Measurements from ENCODE around the gene BRD9.
"Not testable (repeated sequence)": the region's sequence is repeated elsewhere in the genome, so short reads cannot be mapped to it uniquely, and the experiment has no call there.

BRD9 gene

GRCh38 chr5:848671-849111, 43.9 kb downstream of the BRD9 start:
- TF ChIP-seq, protein P1, sequence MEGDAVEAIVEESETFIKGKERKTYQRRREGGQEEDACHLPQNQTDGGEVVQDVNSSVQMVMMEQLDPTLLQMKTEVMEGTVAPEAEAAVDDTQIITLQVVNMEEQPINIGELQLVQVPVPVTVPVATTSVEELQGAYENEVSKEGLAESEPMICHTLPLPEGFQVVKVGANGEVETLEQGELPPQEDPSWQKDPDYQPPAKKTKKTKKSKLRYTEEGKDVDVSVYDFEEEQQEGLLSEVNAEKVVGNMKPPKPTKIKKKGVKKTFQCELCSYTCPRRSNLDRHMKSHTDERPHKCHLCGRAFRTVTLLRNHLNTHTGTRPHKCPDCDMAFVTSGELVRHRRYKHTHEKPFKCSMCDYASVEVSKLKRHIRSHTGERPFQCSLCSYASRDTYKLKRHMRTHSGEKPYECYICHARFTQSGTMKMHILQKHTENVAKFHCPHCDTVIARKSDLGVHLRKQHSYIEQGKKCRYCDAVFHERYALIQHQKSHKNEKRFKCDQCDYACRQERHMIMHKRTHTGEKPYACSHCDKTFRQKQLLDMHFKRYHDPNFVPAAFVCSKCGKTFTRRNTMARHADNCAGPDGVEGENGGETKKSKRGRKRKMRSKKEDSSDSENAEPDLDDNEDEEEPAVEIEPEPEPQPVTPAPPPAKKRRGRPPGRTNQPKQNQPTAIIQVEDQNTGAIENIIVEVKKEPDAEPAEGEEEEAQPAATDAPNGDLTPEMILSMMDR (IDR thresholded peaks at IDR 0.05; ENCODE audit: control insufficient read depth, extremely low read depth, insufficient read depth): no peak

GRCh38 chr5:847736-848135, 44.9 kb downstream of the BRD9 start:
- DNase-seq (ENCODE audit: low read depth); H3K4me3 ChIP-seq (ENCODE audit: low read depth, low read length): not testable (repeated sequence)

More at GRCh38 chr5:848671-849111, 43.9 kb downstream of the BRD9 start:
- no peak for DNase-seq (ENCODE audit: low read depth)
- no peak overlapping the region for H3K4me3 ChIP-seq (ENCODE audit: low read depth, low read length)

GRCh38 chr5:847212-847611, 45.4 kb downstream of the BRD9 start:
- DNase-seq (ENCODE audit: low read depth); H3K4me3 ChIP-seq (ENCODE audit: low read depth, low read length): not testable (repeated sequence)

DNA sequence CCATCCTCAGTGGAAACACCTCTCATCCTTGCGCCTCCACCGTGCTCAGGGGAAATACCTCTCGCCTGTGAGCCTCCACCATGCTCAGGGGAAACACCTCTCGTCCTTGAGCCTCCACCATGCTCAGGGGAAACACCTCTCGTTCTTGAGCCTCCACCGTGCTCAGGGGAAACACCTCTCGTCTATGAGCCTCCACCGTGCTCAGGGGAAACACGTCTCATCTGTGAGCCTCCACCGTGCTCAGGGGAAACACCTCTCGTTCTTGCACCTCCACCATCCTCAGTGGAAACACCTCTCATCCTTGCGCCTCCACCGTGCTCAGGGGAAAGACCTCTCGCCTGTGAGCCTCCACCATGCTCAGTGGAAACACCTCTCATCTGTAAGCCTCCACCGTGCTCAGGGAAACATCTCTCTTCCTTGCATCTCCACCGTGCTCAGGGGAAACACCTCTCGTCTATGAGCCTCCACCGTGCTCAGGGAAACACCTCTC, 46.0 kb downstream of the BRD9 start:
- not testable (repeated sequence) for DNase-seq (ENCODE audit: low read depth); H3K4me3 ChIP-seq (ENCODE audit: low read depth, low read length)

DNA sequence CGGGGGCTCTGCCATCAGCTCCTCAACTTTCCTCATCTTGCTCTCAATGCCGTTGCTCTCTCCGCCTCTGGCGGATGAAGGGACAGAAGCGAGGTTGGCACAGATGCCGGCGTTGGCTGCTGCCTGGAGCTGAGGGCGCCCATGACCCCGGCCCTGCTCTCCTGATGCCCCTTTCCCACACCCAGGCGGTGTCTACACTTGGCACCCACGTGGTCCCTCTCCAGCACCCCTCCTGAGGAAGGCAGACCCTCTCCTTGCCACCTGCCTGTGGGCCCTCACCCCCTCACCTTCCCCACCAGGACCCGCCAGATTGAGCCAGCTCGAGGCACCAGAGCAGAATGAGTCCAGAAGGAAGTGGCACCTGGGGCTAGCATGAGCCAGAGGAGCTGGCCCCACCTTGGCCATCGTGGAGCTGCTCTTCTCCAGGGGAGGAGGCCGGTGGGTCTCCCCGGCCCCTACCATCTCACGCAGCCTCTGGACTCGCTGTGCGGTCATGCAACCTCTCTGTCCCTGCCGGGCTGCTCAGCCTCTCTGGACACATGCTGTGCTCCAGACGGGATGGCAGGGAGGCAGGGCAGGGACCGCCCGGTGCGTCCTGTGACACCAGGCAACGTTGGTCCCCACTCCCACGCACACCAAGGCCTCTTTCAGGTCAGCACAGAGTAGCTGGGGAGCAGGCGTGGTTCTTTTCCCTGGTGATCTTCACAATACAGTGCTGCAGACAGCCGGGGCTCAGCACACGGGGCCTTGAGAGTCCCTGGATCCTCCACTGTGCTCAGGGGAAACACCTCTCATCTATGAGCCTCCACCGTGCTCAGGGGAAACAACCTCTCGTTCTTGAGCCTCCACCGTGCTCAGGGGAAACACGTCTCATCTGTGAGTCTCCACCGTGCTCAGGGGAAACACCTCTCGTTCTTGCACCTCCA, 46.7 kb downstream of the BRD9 start:
- H3K4me3 ChIP-seq (ENCODE audit: low read depth, low read length); DNase-seq (ENCODE audit: low read depth): not testable (repeated sequence)

DNA sequence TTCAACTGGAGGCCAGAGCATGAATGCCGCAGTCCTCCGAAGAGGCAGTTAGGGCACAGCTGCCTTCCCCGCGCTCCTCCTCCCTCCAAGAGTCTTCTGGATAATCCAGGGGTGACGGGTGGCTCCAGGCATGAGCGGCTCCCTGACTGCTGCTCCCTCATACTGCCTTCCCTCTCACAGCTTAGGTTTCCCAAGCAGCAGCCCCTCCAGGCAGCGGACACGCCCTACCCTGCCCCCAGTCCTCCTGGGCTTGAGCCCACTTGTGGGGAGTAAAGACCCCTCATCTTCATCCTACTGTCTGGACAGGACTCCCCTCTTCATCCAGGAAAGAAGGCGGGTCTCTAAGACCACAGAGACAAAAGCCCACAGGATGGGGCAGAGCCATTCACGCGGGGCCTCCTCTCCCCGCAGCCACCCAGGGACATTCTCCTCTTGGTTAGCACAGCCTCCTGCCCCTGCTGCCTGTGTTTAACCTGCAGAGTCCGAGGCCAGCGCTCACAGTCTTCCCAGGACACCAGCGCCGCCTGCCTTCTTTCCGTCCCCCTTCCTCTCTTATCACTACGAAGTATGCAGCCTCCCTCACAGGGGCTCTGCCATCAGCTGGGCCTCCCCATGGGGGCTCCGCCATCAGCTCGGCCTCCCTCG, 47.4 kb downstream of the BRD9 start:
- DNase-seq (ENCODE audit: low read depth); H3K4me3 ChIP-seq (ENCODE audit: low read depth, low read length): not testable (repeated sequence)

DNA sequence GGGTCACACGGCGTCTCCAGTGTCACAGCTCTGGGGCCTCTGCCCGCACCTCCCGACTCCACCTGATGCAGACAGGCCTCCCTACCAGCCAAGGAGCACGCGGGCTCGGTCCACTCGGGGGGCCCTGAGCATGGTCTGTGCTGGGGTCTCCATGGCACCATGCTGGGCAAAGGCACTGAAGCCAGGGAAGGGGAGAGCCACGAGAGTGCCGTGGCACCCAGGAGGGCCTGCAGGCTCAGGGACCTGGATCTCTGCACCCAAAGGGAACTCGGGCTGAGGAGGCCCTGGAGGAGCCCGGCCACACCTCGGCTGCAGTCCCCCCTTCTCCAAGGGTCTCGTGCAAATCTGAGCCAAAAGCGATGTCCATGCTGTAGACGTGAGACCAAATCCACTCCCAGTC, 48.2 kb downstream of the BRD9 start:
- H3K4me3 ChIP-seq (ENCODE audit: low read depth, low read length); DNase-seq (ENCODE audit: low read depth): not testable (repeated sequence)

DNA sequence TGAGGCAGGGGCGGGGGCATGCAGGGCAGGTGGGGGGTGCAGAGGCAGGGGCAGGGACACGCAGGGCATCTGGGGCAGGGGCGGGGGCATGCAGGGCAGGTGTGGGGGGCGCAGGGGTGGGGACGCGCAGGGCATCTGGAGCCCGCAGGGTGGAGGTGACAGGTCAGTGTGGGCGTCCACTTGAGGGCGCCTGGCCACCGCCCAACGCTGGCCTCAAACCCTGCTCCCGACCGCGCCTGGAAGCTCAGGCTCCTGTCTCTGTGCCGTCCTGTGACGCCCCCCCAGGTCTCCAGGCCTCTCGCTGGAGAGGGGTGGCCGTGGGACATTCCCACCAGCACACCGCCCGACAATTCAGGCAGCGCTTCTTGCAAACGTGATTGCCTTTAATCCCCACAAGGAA, 48.7 kb downstream of the BRD9 start:
- H3K4me3 ChIP-seq (ENCODE audit: low read depth, low read length); DNase-seq (ENCODE audit: low read depth): not testable (repeated sequence)

DNA sequence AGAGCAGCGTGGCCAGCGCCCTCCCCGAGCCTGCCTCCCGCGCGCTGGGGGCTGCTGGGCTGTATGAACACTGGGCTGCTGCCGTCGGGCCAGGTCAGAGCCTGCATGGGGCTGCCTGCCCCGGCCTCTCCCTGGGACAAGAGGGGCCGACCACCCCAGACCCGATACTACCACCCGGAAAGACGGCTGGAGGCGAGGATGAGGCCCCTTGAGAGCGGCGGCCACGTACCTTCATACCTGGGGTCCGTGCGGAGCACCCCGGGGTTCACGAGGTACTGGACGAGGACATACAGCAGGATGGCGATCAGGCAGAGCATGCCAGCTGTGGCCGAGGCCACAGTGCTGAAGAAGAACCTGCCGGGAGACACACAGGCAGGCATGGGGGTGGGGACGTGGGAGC, 49.2 kb downstream of the BRD9 start:
- not testable (repeated sequence) for DNase-seq (ENCODE audit: low read depth); H3K4me3 ChIP-seq (ENCODE audit: low read depth, low read length)

DNA sequence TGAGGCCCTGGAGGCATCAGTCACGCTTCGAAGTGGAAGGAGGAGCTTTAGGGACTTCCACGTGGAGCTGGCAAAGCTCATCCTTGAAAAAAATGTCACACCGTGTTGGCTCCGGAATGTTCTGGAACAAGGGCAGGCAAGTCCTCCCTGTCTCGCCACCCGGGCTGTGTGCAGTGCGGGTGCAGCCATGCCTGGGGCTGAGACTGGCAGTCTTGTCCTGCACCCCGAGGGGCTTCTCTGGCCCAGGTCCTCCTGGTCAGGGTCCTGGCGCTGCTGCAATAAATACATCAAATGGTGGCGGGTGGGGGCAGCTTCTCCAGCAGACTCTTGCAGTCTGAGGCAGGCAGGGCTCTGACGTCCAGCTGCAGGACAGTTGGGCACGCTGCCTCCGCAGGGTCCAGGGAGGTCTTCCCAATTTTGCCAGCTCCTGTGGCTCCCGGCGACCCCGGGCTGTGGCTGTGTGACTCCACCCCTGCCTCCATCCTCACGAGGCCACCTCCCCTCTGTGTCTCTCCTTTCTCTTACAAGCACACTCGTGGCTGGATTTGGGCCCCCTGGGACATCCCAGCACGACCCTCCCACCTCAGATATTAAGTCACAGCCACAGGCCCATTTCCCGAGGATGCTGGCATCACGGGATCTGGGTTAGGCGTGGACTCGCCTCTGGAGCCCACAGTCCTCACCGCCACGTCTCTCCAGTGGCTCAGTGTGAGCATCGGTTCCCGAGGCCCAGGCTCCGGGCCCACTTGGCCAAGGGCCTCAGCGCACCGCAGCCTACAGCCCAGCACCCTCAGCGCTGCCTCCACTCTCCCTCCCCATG, 50.0 kb downstream of the BRD9 start:
- H3K4me3 ChIP-seq (ENCODE audit: low read depth, low read length); DNase-seq (ENCODE audit: low read depth): not testable (repeated sequence)

GRCh38 chr5:841531-842401, 50.8 kb downstream of the BRD9 start:
- DNase-seq (ENCODE audit: low read depth); H3K4me3 ChIP-seq (ENCODE audit: low read depth, low read length): not testable (repeated sequence)

- not testable (repeated sequence) for DNase-seq (ENCODE audit: low read depth); H3K4me3 ChIP-seq (ENCODE audit: low read depth, low read length)
Measured at GRCh38 chr5:840974-841435, 51.6 kb downstream of the BRD9 start.

GRCh38 chr5:840118-840973, 52.3 kb downstream of the BRD9 start:
- not testable (repeated sequence) for DNase-seq (ENCODE audit: low read depth); H3K4me3 ChIP-seq (ENCODE audit: low read depth, low read length)

DNA sequence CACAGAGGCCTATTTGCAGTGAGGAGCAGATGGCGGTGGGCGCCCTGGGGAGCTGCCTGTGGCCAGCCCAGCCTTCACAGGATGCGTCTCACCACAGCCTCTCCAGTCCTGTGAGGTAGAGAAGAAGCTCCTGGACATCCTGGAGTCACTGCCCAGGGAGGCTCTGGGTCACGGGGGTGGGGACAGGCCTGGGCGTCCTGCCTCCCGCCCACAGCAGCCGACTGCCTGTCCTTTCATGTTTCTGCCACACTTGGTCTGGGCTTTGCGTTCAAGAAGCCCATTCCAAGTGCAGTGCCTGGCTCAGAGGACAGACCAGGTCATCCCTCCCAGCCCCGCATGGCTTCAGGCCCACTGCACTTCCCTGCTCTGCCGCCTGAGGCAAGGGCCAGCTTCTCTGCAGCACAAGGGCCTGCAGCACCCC, 54.2 kb downstream of the BRD9 start:
- H3K4me3 ChIP-seq (ENCODE audit: low read depth, low read length); DNase-seq (ENCODE audit: low read depth): not testable (repeated sequence)

DNA sequence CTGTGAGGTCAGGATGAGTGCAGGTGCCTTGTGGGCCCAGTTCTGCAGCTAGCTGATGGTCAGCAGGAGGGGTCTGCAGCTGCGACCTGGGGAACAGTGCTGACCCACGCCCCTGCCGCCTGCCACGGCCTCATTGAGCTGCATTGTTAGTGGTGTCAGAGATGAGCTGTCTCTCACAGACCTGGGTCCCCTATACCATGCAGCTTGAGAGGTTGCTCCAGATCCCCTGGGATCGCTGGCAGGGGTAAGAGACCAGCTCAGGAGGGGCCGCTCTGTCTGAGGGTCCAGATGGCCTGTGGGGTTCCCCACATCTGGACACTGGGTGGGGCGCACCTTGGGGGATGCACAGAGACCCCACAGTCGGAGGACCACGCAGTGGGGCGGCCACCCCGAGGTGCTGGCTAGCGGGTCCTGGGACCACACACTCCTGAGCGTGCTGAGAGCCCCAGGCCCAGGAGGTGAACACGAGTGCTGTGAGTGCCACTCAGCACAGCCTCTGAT, 54.9 kb downstream of the BRD9 start:
- not testable (repeated sequence) for H3K4me3 ChIP-seq (ENCODE audit: low read depth, low read length)

More for the DNA sequence above, 54.9 kb downstream of the BRD9 start:
- not testable (repeated sequence) for DNase-seq (ENCODE audit: low read depth)

Data from LNCaP clone FGC (cell line).